GM12873 (cell line): ENCODE data around the gene CHST15.

Experiments
- CTCF ChIP-seq: IDR thresholded peaks from 2 replicates; pipeline ENCODE4 v1.5.1; 2012; ENCODE audit warnings: low read depth, mild to moderate bottlenecking, moderate library complexity, low read length, control low read depth; ENCODE audit not compliant: insufficient read depth; ENCODE audit errors: missing control alignments

The CHST15 gene

GRCh38 chr10:124065382-124066125, 27.8 kb downstream of the CHST15 start:
- TF ChIP-seq CTCF = no peak

- TF ChIP-seq CTCF = no peak
These were observed 28.7 kb downstream of the CHST15 start for GRCh38 chr10:124064676-124065075.

GRCh38 chr10:124063750-124064603, 29.4 kb downstream of the CHST15 start:
- no peak for TF ChIP-seq CTCF

GRCh38 chr10:124062390-124062789, 31.0 kb downstream of the CHST15 start:
- no peak for TF ChIP-seq CTCF

- TF ChIP-seq CTCF = no peak
These were observed 32.4 kb downstream of the CHST15 start for GRCh38 chr10:124061030-124061429.

GRCh38 chr10:124060148-124060720, 33.2 kb downstream of the CHST15 start:
- TF ChIP-seq CTCF = no peak

- no peak for TF ChIP-seq CTCF
These were observed 33.8 kb downstream of the CHST15 start for GRCh38 chr10:124059551-124059950.
